Liver (tissue), 3 donors: ENCODE data around the gene BCL2.

Experiments used
- EGR1 ChIP-seq, 2 donors: IDR thresholded peaks; 2 replicates each; pipeline ENCODE4 v1.6.1; 2016 to 2018; ENCODE audit warnings: antibody characterized with exemption in 2 of 2, low read depth in 2 of 2
- FOXA1 ChIP-seq: IDR thresholded peaks from 2 replicates; pipeline ENCODE4 v1.6.1; 2016; ENCODE audit warnings: antibody characterized with exemption
- GABPA ChIP-seq, 2 donors: IDR thresholded peaks in 1 of 2; conservative IDR thresholded peaks in 1 of 2; 2 replicates each; pipeline ENCODE4 v1.6.1; 2016; ENCODE audit warnings: antibody characterized with exemption in 2 of 2, mild to moderate bottlenecking in 1 of 2, moderate library complexity in 1 of 2
- HNF4G ChIP-seq: IDR thresholded peaks from 2 replicates; pipeline ENCODE4 v1.6.1; 2016; ENCODE audit warnings: antibody characterized with exemption
- NR2F2 ChIP-seq: IDR thresholded peaks from 2 replicates; pipeline ENCODE4 v1.6.1; 2016; ENCODE audit warnings: antibody characterized with exemption
- RAD21 ChIP-seq, 2 donors: IDR thresholded peaks; 2 replicates each; pipeline ENCODE4 v1.6.1; 2016; ENCODE audit warnings: antibody characterized with exemption in 2 of 2, mild to moderate bottlenecking in 2 of 2
- RXRA ChIP-seq, 2 donors: IDR thresholded peaks; 2 replicates each; pipeline ENCODE4 v1.6.1; 2017 to 2018; ENCODE audit warnings: antibody characterized with exemption in 2 of 2, mild to moderate bottlenecking in 1 of 2
- SP1 ChIP-seq: IDR thresholded peaks from 2 replicates; pipeline ENCODE4 v1.6.1; 2018; ENCODE audit warnings: antibody characterized with exemption, mild to moderate bottlenecking
- TAF1 ChIP-seq: conservative IDR thresholded peaks from 2 replicates; pipeline ENCODE4 v1.6.1; 2016; ENCODE audit warnings: antibody characterized with exemption, mild to moderate bottlenecking
- YY1 ChIP-seq: IDR thresholded peaks from 2 replicates; pipeline ENCODE4 v1.6.1; 2016; ENCODE audit warnings: antibody characterized with exemption, mild to moderate bottlenecking
- TF ChIP-seq, protein P1 (sequence below): fragments of 150-350 bp; IDR thresholded peaks from 2 replicates; pipeline ENCODE4 v1.5.1; 2017; ENCODE audit warnings: improper control_type of control experiment, low read depth, low read length; ENCODE audit not compliant: missing input control
- TF ChIP-seq, protein P2 (sequence below): IDR thresholded peaks from 2 replicates; pipeline ENCODE4 v1.6.1; 2016; ENCODE audit warnings: antibody characterized with exemption, mild to moderate bottlenecking
- TF ChIP-seq, protein P3 (sequence below): IDR thresholded peaks from 2 replicates; pipeline ENCODE4 v1.6.1; 2016; ENCODE audit warnings: antibody characterized with exemption
- donor health status: healthy.
- donor health status: healthy.

DNA sequence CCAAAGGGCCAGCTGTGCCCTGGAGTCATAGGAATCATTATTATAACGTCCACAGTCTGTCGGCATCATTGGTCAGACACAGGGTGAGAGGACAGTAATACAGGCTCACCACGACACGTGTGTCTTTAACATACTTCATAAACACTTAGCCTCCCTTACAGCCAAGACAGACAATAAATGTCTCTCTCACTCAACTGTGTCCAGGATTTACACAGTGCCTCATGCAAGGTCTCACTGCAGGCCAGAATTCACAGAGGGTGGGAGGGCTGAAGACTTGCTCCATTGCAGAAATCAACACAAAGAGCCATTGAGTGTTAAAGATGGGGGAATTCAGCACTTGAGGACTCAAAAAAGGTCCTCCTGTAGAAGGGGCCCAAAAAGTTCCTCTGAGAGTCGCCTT lies 210.5 kb downstream of the BCL2 start:
- TF ChIP-seq, protein P1, sequence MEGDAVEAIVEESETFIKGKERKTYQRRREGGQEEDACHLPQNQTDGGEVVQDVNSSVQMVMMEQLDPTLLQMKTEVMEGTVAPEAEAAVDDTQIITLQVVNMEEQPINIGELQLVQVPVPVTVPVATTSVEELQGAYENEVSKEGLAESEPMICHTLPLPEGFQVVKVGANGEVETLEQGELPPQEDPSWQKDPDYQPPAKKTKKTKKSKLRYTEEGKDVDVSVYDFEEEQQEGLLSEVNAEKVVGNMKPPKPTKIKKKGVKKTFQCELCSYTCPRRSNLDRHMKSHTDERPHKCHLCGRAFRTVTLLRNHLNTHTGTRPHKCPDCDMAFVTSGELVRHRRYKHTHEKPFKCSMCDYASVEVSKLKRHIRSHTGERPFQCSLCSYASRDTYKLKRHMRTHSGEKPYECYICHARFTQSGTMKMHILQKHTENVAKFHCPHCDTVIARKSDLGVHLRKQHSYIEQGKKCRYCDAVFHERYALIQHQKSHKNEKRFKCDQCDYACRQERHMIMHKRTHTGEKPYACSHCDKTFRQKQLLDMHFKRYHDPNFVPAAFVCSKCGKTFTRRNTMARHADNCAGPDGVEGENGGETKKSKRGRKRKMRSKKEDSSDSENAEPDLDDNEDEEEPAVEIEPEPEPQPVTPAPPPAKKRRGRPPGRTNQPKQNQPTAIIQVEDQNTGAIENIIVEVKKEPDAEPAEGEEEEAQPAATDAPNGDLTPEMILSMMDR, result no peak
- TF ChIP-seq HNF4G (no peak), TAF1 (no peak), RXRA (IDR thresholded peaks at IDR 0.05) (no peak), RAD21 (IDR thresholded peaks at IDR 0.05) (no peak), GABPA (IDR thresholded peaks at IDR 0.05 in 1 of 2, conservative IDR thresholded peaks at IDR 0.05 in 1 of 2) (no peak), FOXA1 (no peak), YY1 (no peak), EGR1 (IDR thresholded peaks at IDR 0.05; ENCODE audit: low read depth in 2 of 2) (no peak), NR2F2 (no peak), SP1 (no peak)
- TF ChIP-seq, protein P2, sequence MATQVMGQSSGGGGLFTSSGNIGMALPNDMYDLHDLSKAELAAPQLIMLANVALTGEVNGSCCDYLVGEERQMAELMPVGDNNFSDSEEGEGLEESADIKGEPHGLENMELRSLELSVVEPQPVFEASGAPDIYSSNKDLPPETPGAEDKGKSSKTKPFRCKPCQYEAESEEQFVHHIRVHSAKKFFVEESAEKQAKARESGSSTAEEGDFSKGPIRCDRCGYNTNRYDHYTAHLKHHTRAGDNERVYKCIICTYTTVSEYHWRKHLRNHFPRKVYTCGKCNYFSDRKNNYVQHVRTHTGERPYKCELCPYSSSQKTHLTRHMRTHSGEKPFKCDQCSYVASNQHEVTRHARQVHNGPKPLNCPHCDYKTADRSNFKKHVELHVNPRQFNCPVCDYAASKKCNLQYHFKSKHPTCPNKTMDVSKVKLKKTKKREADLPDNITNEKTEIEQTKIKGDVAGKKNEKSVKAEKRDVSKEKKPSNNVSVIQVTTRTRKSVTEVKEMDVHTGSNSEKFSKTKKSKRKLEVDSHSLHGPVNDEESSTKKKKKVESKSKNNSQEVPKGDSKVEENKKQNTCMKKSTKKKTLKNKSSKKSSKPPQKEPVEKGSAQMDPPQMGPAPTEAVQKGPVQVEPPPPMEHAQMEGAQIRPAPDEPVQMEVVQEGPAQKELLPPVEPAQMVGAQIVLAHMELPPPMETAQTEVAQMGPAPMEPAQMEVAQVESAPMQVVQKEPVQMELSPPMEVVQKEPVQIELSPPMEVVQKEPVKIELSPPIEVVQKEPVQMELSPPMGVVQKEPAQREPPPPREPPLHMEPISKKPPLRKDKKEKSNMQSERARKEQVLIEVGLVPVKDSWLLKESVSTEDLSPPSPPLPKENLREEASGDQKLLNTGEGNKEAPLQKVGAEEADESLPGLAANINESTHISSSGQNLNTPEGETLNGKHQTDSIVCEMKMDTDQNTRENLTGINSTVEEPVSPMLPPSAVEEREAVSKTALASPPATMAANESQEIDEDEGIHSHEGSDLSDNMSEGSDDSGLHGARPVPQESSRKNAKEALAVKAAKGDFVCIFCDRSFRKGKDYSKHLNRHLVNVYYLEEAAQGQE, result no peak
- TF ChIP-seq, protein P3, sequence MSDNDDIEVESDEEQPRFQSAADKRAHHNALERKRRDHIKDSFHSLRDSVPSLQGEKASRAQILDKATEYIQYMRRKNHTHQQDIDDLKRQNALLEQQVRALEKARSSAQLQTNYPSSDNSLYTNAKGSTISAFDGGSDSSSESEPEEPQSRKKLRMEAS, result no peak
